Right ventricle myocardium inferior (tissue), 1 donor: ENCODE data around the gene MYO7A. TPM values are rescaled to one million over a fixed set of nuclear protein-coding genes. Genes with fewer than 3 reads are reported as not detected.

ENCODE experiments used
- ATAC-seq: fragments of 200-7000 bp; cut with Tn5 transposase; one replicate; pipeline ENCODE4 v1.9.1; 2020; ENCODE audit warnings: mild to moderate bottlenecking, moderate library complexity
- DNase-seq: peaks from one replicate; pipeline ENCODE4 v3.0.0; 2021; ENCODE audit errors: missing footprints
- intact Hi-C: fragments of 100-400 bp; cut with DNase I; formaldehyde crosslinking; loops from one replicate; pipeline ENCODE4 v1.11.0; 2022
- long read RNA-seq: library from polyadenylated mRNA; unstranded; transcript quantifications from one replicate; pipeline ENCODE4 v2.0.0, GENCODE V29; 2021
- total RNA-seq: library from RNA; stranded (reverse); fragmentation: NEBNext Ultra II Directional; extraction: Animal tissue kit (Norgen Biotek cat#: 25700); gene quantifications from one replicate; pipeline ENCODE4 v1.2.1, GENCODE V29; 2021
- donor health status: DM: no; HTN: yes; CAD: no; lungs with severe emphysema.

MYO7A gene
- 7.0 TPM for total RNA-seq
- long read RNA-seq, partial matches to known transcripts, result 5 of 7 reads
- long read RNA-seq, other reads (novel, unspliced or antisense), result 2 of 7 reads

GRCh38 chr11:77127920-77128691 is at the start of gene MYO7A:
MYO7A (plus strand) TSS chr11:77128246; CDS start chr11:77130635, 2,389 bp downstream.
- intact Hi-C loops, result loop anchor here (1.0 to 5.0 kb wide), 2 partner anchors 60 to 419 kb away; no protein-coding TSS in a partner anchor
- ATAC-seq, result peak; percentile 73
- peak; percentile 88 for DNase-seq

- intact Hi-C loops, result no loop called here
- ATAC-seq, result no peak
- no peak for DNase-seq
Observed at GRCh38 chr11:77079666-77080065, 48.4 kb upstream of the MYO7A start.

GRCh38 chr11:77080643-77081210 is 47.3 kb upstream of the MYO7A start:
- ATAC-seq (no peak), DNase-seq (no peak)
- intact Hi-C loops, result no loop called here

- DNase-seq (no peak), ATAC-seq (no peak)
- intact Hi-C loops, result no loop called here
Observed at GRCh38 chr11:77081381-77081851, 46.6 kb upstream of the MYO7A start.

- no peak for DNase-seq
- ATAC-seq, result peak; percentile 23
- intact Hi-C loops, result no loop called here
Observed at GRCh38 chr11:77081976-77082836, 45.8 kb upstream of the MYO7A start.

GRCh38 chr11:77082838-77083565 is 45.0 kb upstream of the MYO7A start:
- ATAC-seq, result peak; percentile 76
- no peak for DNase-seq
- intact Hi-C loops, result no loop called here

GRCh38 chr11:77083566-77084245 is 44.3 kb upstream of the MYO7A start:
- DNase-seq (no peak), ATAC-seq (no peak)
- intact Hi-C loops, result no loop called here

- intact Hi-C loops, result no loop called here
- no peak for ATAC-seq
- DNase-seq, result no peak
Observed at GRCh38 chr11:77084581-77085191, 43.4 kb upstream of the MYO7A start.

- intact Hi-C loops, result no loop called here
- ATAC-seq, result no peak
- no peak for DNase-seq
Observed at GRCh38 chr11:77085652-77086051, 42.4 kb upstream of the MYO7A start.

GRCh38 chr11:77086521-77087472 is 41.2 kb upstream of the MYO7A start:
- intact Hi-C loops, result no loop called here
- DNase-seq, result no peak
- no peak for ATAC-seq

GRCh38 chr11:77087723-77088225 is 40.3 kb upstream of the MYO7A start:
- DNase-seq (no peak), ATAC-seq (no peak)
- intact Hi-C loops, result no loop called here

GRCh38 chr11:77088236-77089003 is 39.6 kb upstream of the MYO7A start:
- intact Hi-C loops, result no loop called here
- DNase-seq, result no peak
- ATAC-seq, result no peak

GRCh38 chr11:77089004-77089545 is 39.0 kb upstream of the MYO7A start:
- intact Hi-C loops, result no loop called here
- no peak for DNase-seq
- no peak for ATAC-seq

GRCh38 chr11:77090046-77090372 is 38.0 kb upstream of the MYO7A start:
- DNase-seq (no peak), ATAC-seq (no peak)
- intact Hi-C loops, result loop anchor here (5.0 to 10.0 kb wide), 2 partner anchors 173 to 285 kb away; no protein-coding TSS in a partner anchor

GRCh38 chr11:77090373-77091111 is 37.5 kb upstream of the MYO7A start:
- ATAC-seq (no peak), DNase-seq (no peak)
- intact Hi-C loops, result loop anchor here (1.0 to 10.0 kb wide), 3 partner anchors 44 to 286 kb away; no protein-coding TSS in a partner anchor
